ENCODE measurements around the gene PACS2. TPM values are rescaled to one million over a fixed set of nuclear protein-coding genes. Genes with fewer than 3 reads are reported as not detected.

The PACS2 gene
- total and polyA plus RNA-seq, 2 of the 8 experiments (the other 6 are each of a cell fraction or from before 2014, with no cell fraction given), result 38.0 to 62.8 TPM

GRCh38 chr14:105279642-105280361 is 34.7 kb upstream of the PACS2 start (continued):
- TF ChIP-seq FOSL1 (IDR thresholded peaks at IDR 0.05; ENCODE audit: insufficient read depth, low read depth, low read length) (no peak), NRF1 (IDR thresholded peaks at IDR 0.05; ENCODE audit: low read depth, low read length) (no peak), GABPA (IDR thresholded peaks at IDR 0.05; ENCODE audit: borderline replicate concordance, insufficient read depth, low read length) (no peak), POLR2AphosphoS5 (IDR thresholded peaks at IDR 0.05; ENCODE audit: low read depth, low read length) (no peak), BACH1 (IDR thresholded peaks at IDR 0.05; ENCODE audit: low read length) (no peak), CHD2 (IDR thresholded peaks at IDR 0.05; ENCODE audit: low read length) (no peak)

All from H1 (cell line).